C4-2B (cell line): ENCODE measurements around the gene TGFB1.

ENCODE experiments used
- CTCF ChIP-seq: fragments of 450-650 bp; conservative IDR thresholded peaks from 2 replicates; pipeline ENCODE4 v1.5.1; 2017; ENCODE audit warnings: mild to moderate bottlenecking
- ZFX ChIP-seq: fragments of 450-650 bp; IDR thresholded peaks from 2 replicates; pipeline ENCODE4 v1.6.1; 2017

- TF ChIP-seq CTCF, result no peak
- TF ChIP-seq ZFX, result no peak
These were observed 33.2 kb downstream of the TGFB1 start for GRCh38 chr19:41320568-41320967.
